Right cardiac atrium (tissue), 5 donors: Measurements from ENCODE around the gene ZNF488. TPM values are rescaled to one million over a fixed set of nuclear protein-coding genes. Genes with fewer than 3 reads are reported as not detected.

Source experiments
- ATAC-seq, 2 donors: fragments of 200-7000 bp; cut with Tn5 transposase; one replicate each; pipeline versions ENCODE4 v1.8.0 to v1.9.1; 2020; ENCODE audit warnings: moderate library complexity in 2 of 2, mild to moderate bottlenecking in 1 of 2
- DNase-seq, 3 donors: peaks; one replicate each; pipeline ENCODE4 v3.0.0-alpha.2; 2020
- H3K27ac ChIP-seq: one replicate; pipeline ENCODE4 v1.5.1; 2013; ENCODE audit warnings: mild to moderate bottlenecking, low read length, control low read depth, moderate library complexity
- H3K27me3 ChIP-seq: one replicate; pipeline ENCODE4 v1.6.1; 2013; ENCODE audit not compliant: control insufficient read depth, insufficient read depth
- H3K4me1 ChIP-seq: one replicate; pipeline ENCODE4 v1.6.1; 2013; ENCODE audit warnings: low read length; ENCODE audit not compliant: control insufficient read depth, insufficient read depth
- H3K4me3 ChIP-seq: one replicate; pipeline ENCODE4 v1.5.1; 2013; ENCODE audit warnings: low read length, control low read depth
- H3K9me3 ChIP-seq: one replicate; pipeline ENCODE4 v1.6.1; 2013; ENCODE audit warnings: low read length; ENCODE audit not compliant: control insufficient read depth
- WGBS: extraction: QIAGEN DNeasy Blood & Tissue Kit; methylation state at CpG from one replicate; pipeline ENCODE4 v1.1.7; 2013; 5-methylcytosine and 5-hydroxymethylcytosine counted together
- intact Hi-C, 4 donors: fragments of 100-400 bp; cut with DNase I; formaldehyde crosslinking; loops; one replicate each; pipeline versions ENCODE4 v1.11.0 to v1.14.0; 2022 to 2023
- polyA plus RNA-seq: library from polyadenylated mRNA; stranded (reverse); fragments of 200-250 nt; gene quantifications from one replicate; pipeline ENCODE4 v1.2.3, GENCODE V29; 2013
- total RNA-seq, 4 donors: library from RNA; stranded (reverse); fragmentation: NEBNext Ultra II Directional; extraction: Animal tissue kit (Norgen Biotek cat#: 25700); gene quantifications; one replicate each; pipeline ENCODE4 v1.2.1, GENCODE V29; 2021
- donor health status: healthy with polysubstance abuse.
- donor health status: DM: no; HTN: yes; CAD: no.
- donor health status: DM: no; HTN: no; CAD: no.
- donor health status: DM: no; HTN: yes; CAD: no; lungs with severe emphysema.
- donor health status: DM: yes; HTN: yes; CAD: no.

ZNF488 gene
- total and polyA plus RNA-seq, 5 donors: 0.02 TPM; not detected in 4

DNA sequence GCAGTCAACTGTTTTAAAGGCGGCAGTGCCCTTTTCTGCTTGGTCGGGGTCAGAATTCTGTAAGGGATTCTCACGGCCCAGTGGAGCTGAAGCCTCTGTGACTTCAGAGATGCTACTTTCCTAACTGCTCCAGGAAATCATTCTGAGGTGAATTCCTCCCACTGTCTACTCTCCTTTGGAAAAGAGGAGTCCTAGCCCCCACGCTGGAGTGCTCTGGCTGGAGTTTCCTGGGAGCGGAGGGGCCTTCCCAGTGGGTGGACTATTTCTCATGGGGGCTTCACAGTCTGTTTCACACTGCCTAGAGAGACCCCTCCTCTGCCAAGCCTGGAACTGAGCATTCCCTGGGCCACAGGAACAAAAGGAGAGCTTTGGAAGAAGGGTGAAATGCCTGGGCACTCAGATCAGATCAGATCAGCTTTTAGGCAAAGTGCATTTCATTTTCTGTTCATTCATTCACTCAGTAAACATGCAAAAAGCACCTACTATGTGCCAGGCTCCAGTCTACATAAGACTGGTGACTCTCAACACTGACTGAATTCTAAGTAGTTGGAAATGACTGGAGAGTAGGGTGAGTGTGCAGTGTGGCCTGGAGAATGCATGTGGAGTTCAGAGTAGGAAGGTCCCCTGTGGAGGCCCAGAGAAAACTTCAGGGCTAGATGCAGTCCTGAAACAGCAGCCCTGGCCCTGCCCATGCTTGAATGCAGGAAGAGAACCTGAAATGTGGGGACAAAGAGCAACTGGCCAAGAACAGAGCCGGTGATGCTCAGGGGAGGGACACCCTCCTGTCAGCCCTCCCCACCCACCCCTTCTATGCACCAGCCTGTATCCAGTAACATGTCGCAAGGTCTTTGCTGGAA is 12.2 kb downstream of the ZNF488 start:
- 80% methylated on average over 7 of the region's 7 CpGs for WGBS
- DNase-seq (no peak), ATAC-seq (no peak)
- H3K9me3 ChIP-seq: no peaks in the 10 kb centered on the region
- H3K4me3 ChIP-seq: no peak overlapping the region
- H3K27me3 ChIP-seq: no peaks in the 10 kb centered on the region
- no peaks in the 10 kb centered on the region for H3K4me1 ChIP-seq
- intact Hi-C loops: no loop called here
- H3K27ac ChIP-seq: no peak overlapping the region

DNA sequence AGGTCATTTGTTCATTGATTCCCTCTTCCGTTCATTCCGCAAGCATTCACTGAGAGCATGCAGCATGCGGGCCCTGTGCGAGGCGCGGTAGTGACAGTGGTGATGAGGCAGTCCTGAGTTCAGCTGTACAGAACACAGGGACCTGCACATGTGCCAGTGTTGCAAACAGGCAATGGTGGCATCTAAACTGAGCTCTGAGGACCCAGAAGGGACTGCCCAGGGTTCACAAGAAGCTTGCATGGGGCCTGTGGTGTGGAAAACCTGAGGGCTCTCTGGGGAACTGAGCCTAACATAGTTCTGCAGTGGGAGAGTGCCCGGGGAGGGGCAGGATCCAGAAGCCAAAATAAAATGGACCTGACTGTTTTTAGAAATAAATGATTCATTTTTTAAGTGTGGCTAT is 13.2 kb downstream of the ZNF488 start:
- DNase-seq: no peak
- Histone ChIP-seq H3K27me3 (no peaks in the 10 kb centered on the region), H3K9me3 (no peaks in the 10 kb centered on the region), H3K27ac (no peak overlapping the region), H3K4me3 (no peak overlapping the region), H3K4me1 (no peaks in the 10 kb centered on the region)
- no peak for ATAC-seq
- 93% methylated on average over 7 of the region's 7 CpGs for WGBS
- intact Hi-C loops: no loop called here

DNA sequence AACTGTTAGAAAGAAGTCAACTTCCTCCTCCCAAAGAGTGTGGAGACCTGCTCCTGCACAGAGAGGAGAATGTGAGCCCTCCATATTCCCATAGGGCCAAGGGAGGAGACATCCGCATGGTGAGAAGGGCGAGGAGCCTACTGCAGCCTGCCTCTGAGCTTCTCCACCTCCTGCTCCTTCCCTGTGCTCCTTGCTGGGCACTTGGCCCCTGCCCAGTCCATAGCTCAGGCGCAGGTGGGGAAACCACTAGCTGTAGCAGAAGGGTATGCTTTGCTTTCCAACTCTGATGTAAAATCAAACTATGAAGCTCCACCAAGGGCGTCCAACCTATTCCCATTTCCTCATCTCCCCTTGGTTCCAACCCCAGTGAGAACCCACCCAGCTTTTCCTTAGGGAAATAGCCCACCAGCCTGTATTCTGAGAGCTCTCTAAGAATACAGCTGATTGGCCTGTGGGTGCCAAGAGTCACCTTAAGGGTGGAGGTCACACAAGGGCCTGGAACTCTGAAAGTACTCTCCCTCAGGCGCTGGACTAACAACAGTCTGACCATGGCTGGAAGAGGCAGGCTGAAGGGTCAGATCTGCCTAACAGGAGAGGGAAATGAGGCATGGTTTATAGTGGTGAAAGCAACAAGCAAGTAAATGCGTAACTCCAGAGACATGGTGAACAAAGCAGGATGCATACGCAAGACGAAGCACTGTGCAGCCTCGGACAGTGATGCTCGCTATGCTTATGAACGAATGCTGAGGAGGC is 13.9 kb downstream of the ZNF488 start:
- intact Hi-C loops: no loop called here
- Histone ChIP-seq H3K27ac (no peak overlapping the region), H3K27me3 (no peaks in the 10 kb centered on the region), H3K9me3 (no peaks in the 10 kb centered on the region), H3K4me1 (no peaks in the 10 kb centered on the region), H3K4me3 (no peak overlapping the region)
- ATAC-seq (no peak), DNase-seq (no peak)
- 95% methylated on average over 11 of the region's 11 CpGs for WGBS

DNA sequence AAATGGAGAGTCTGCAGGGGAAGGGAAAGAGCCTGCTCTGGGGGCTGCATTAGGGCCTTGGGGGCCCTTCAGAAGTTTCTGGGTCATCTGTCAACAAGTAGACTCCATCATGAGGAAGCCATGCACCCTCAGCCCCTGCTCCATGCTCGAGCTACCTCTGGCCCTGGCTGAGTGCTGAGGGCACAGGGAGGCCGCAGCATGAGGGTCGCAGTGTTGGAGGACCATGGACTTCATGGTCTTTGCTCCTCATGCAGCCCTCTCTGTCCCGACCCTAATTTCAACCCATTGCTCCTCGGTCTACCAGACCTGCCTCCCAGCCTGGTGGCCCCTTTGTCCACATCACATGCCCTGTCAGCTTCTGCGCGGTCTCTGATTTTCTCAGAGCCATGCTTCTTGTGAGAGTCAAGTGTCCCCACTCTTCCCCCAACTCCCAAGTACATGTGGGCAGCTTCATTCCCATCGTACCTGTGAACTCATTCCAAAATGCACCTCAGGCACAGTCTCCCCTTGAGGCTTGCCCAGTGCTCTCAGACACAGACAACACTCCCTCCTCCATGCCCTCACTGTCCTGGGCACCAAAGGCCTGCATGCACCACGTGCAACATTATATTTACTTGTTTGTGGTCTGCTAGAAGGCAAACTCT is 14.7 kb downstream of the ZNF488 start:
- H3K9me3 ChIP-seq: no peaks in the 10 kb centered on the region
- no peak for ATAC-seq
- no peaks in the 10 kb centered on the region for H3K27me3 ChIP-seq
- DNase-seq: no peak
- intact Hi-C loops: no loop called here
- WGBS: 72% methylated on average over 9 of the region's 9 CpGs
- no peak overlapping the region for H3K27ac ChIP-seq
- H3K4me3 ChIP-seq: no peak overlapping the region
- no peaks in the 10 kb centered on the region for H3K4me1 ChIP-seq

DNA sequence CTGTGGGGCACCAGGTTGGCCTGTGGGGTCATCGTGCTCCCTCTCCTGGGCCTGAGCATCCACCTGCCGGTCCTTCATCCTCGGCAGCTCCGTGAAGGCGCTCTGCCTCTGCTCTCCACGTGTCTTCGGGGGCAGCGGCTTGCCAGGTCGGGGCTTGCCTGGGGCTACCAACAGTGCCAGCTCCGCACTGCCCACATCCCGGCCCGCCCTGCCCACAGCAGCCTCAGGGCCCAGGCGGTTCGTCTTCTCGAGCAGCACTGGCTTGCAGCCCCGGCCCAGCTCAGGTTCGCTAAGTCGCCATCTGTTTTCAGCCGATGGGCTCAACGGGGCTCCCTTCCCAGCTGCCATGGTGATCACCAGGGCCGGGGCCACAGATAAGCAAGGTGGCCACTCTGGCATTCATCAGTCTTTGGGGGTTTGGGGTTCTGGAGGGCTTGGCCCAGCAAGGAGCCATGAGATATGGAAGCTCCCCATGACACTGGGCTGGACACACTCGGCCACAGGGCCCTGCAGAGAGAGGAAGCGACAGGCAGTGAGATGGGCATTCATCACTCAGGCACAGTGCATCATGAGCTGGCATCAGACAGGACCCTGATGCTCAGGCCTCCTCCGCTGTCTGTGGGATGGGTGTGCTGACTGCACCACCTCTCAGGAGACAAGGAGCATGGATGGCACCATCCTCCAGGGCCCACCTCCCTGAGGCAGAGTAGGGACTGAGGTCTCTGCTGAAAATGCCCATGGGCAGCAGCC is 15.5 kb downstream of the ZNF488 start:
- no peak for ATAC-seq
- intact Hi-C loops: no loop called here

DNA sequence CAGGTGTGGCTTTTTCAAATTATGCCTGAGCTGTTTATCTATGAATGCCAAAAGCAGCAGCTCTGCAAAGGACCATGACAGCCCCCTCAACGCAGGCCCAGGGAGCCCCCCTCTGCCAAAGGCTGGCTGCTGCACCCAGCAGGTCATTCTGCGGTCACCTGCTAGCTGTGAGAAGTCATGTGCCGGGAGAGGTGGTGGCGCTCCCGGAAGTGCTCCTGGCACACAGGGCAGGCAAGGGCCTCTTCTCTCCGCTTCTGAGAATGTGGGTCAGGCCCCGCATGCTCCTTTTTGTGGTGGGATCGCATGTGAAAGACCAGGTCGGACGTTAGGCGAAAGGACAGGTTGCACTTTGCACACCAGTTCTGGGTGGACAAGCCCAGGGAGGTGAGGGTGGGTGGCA is 16.4 kb downstream of the ZNF488 start:
- no peaks in the 10 kb centered on the region for H3K4me1 ChIP-seq
- H3K9me3 ChIP-seq: no peaks in the 10 kb centered on the region
- H3K27ac ChIP-seq: no peak overlapping the region
- no peak overlapping the region for H3K4me3 ChIP-seq
- no peak for ATAC-seq
- H3K27me3 ChIP-seq: no peaks in the 10 kb centered on the region
- 72% methylated on average over 11 of the region's 11 CpGs for WGBS
- intact Hi-C loops: no loop called here
- no peak for DNase-seq

More for the DNA sequence above, 15.5 kb downstream of the ZNF488 start:
- Histone ChIP-seq H3K27me3 (no peaks in the 10 kb centered on the region), H3K4me1 (no peaks in the 10 kb centered on the region), H3K27ac (no peak overlapping the region), H3K4me3 (no peak overlapping the region), H3K9me3 (no peaks in the 10 kb centered on the region)
- no peak for DNase-seq
- 92% methylated on average over 24 of the region's 24 CpGs for WGBS

DNA sequence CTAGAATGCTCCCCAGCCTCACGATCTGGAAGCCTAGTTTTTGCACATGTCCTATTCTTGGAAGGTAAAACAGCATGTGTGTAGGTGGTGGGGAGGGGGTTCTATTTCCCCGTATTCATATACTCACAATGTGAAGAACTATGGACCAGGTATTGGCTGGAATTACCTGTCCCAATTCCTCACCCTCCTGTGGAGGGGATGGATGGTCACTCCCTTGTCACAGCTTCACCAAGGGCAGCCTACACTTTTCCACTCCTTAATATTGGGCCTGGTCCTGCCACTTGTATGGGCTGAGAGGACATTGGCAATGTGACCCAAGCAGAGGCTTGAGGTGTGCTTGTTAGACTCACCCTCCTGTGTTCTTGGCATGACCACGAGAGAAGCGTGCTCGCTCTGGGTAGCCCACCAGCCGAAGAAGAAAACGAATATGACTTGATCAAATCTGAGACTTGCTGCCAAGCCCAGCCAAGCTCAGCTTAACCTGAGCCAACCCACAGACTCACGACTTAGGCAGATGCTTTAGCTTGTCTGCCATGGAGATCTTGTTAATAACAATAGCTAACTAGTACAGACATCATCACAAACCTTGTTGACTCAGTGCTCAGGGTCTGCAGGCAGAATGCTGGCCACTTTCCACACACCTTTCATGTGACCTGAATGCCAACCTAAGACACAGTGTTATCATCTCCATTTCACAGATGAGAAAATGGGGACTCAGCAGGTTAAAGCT is 17.2 kb downstream of the ZNF488 start:
- Histone ChIP-seq H3K9me3 (no peaks in the 10 kb centered on the region), H3K27ac (no peak overlapping the region), H3K27me3 (no peaks in the 10 kb centered on the region), H3K4me3 (no peak overlapping the region), H3K4me1 (no peaks in the 10 kb centered on the region)
- no peak for ATAC-seq
- WGBS: 86% methylated on average over 8 of the region's 8 CpGs
- DNase-seq: no peak
- intact Hi-C loops: no loop called here

DNA sequence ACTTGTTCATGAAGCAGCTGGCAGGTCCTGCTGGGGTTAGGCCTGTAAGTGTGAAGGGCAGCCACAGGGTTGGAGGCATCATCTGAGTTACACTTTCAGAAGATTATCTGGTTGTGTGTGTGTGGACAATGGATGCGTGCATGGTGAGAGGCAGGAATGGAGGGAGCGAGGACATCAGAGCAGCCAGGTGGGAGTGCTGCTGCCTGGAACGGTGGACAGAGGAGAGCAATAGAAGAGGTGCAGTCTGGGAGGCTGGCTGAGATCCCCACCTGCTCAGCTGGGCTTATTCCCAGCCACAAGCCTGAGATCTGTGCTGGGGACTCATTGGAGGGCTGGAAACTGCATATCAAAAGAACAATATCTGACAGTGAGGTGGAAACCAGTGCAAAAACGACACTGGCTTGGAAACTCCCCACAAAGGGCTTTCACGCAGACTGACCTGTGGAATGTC is 17.9 kb downstream of the ZNF488 start:
- no peak for DNase-seq
- Histone ChIP-seq H3K4me3 (no peak overlapping the region), H3K4me1 (no peaks in the 10 kb centered on the region), H3K27ac (no peak overlapping the region), H3K27me3 (no peaks in the 10 kb centered on the region), H3K9me3 (no peaks in the 10 kb centered on the region)
- intact Hi-C loops: no loop called here
- no peak for ATAC-seq
- WGBS: 75% methylated on average over 5 of the region's 5 CpGs

DNA sequence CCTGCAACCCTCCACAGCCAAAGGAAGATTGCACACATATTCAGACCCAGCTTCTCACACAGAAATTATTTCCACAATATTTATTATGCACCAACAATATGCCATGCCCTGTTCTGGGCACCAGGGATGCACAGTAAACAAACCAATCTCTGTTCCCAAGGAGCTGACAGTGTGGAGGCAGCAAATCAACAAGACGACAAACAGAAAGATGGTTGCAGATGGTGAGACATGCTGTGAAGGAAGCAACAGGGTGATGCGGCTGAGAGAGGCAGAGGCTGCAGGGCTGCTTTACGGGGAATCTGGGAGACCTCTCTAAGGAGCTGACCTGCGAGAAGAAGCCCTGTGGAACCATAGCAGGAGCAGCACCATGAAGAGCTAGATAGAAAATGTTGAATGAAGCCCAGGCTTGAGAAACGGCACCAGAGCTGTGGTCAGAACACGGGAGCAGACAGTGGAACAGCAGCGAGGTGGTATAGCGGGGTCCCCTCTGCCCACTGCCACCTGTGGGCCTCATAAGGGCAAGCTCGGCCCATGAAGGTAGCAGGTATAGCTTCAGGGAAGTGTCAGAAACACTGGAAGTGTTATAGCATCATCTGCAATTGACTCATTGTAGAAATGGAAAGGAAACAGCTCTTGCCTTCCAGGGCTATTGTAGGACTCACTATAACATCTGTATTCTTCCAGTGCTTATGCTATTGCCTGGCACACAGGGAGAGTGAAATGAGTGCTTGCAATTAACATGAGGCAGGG is 18.5 kb downstream of the ZNF488 start:
- WGBS: 88% methylated on average over 9 of the region's 9 CpGs
- no peak overlapping the region for H3K4me3 ChIP-seq
- no peak overlapping the region for H3K27ac ChIP-seq
- no peaks in the 10 kb centered on the region for H3K27me3 ChIP-seq
- DNase-seq (no peak), ATAC-seq (no peak)
- intact Hi-C loops: no loop called here
- H3K4me1 ChIP-seq: no peaks in the 10 kb centered on the region
- H3K9me3 ChIP-seq: no peaks in the 10 kb centered on the region

DNA sequence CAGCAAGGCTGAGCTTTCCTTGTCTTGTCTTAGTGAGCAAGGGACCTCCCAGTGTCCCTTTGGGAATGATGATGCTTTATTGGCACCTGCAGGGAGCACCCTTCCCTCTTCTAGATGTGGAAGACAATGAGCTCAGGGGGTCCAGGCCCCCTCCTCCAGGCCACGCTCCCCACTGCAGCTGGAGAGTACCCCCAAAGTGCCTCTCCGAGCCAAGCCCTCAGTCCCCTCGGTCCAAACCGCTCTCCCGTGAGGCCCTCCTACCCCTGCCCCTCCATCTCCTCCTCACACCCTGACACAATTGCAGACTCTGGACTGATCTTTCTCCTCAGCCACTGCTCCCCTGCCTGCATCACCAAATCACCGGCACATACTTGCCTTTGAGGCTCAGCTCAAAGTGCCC is 19.2 kb downstream of the ZNF488 start:
- H3K4me1 ChIP-seq: no peaks in the 10 kb centered on the region
- H3K27me3 ChIP-seq: no peaks in the 10 kb centered on the region
- ATAC-seq: no peak
- no peaks in the 10 kb centered on the region for H3K9me3 ChIP-seq
- DNase-seq: no peak
- WGBS: 87% methylated on average over 6 of the region's 6 CpGs
- H3K4me3 ChIP-seq: no peak overlapping the region
- H3K27ac ChIP-seq: no peak overlapping the region
- intact Hi-C loops: no loop called here
